ENCODE results near the gene KNDC1.
"Not testable (repeated sequence)": the region's sequence is repeated elsewhere in the genome, so short reads cannot be mapped to it uniquely, and the experiment has no call there.

KNDC1 gene

DNA sequence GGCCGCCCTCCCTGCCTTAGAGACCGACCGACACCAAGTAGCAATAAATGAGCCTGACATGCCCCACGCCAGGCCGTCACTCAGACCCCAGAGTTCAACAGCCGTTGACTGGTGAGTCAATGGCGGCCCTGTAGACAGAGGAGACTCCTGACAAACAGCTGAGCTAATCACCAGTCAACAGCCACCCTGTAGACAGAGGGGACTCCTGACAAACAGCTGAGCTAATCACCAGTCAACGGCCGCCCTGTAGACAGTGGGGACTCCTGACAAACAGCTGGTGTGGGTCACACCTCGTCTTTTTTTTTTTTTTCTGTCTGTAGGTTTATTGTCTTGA, 16.9 kb upstream of the KNDC1 start:
- no peak for DNase-seq

DNA sequence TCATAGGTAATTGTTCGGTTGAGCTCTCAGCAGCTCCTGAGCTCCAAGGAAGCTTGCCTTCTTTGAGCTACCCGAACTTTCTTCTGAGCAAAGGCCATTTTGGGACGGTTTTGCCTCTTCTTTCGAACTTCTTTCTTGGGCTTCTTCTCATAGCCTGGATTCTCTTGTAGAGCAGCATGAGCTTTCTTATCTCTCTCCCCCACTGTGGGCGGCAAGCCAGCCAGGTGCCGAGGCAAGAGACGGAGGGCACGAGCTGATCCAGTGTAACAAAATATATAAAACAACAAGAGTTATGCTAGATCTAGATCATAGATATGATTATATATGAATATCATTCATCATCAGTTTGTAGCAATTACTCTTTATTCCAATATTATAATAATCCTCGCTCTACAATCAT, 16.5 kb upstream of the KNDC1 start:
- DNase-seq, result no peak

GRCh38 chr10:133144771-133145170, 15.2 kb upstream of the KNDC1 start:
- DNase-seq, result no peak

DNA sequence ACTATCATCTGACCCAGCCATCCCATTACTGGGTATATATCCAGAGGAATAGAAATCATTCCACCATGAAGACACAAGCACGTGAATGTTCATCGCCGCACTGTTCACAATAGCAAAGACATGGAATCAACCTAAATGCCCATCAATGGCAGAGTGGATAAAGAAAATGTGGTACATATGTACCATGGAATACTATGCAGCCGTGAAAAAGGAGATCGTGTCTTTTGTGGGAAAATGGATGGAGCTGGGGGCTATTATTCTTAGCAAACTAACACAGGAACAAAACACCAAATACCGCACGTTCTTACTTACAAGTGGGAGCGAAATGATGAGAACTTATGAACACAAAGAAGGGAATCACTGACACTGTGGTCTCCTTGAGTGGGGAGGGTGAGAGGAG, 9.8 kb upstream of the KNDC1 start:
- DNase-seq, result no peak

DNA sequence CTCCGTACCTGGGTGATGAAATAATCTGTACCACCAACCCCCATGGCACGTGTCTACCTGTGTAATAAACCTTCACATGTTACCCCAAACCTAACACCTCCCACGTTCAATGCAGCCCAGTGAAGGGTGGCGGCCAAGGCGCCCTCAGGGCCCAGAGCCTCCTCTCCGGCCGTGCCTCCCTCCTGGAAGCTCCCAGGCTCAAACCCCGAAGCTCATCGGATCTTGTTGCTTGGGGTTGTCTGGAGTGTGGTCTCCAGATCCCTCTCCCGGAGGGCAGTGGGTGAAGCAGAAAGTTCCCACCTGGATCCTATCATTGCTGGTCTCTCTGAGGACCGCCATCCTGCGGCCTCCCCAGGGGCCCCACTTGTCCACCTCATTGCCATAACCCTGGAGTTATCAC, 9.4 kb upstream of the KNDC1 start:
- no peak for DNase-seq

DNA sequence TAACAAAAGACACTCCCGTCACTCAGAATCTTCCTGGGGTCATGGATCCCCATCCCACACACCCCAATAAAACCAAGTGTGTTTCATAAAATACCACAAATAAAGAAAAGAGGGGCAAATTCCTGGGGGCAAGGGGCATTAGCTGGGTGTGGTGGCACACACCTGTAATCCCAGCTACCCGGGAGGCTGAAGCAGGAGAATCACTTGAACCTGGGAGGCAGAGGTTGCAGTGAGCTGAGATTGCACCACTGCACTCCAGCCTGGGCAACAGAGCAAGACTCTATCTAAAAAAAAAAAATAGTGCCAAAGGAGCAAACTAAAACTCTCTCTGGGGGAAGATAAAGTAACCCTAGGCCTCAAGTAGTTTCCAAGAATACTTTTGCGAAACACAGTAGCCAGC, 8.9 kb upstream of the KNDC1 start:
- DNase-seq, result not testable (repeated sequence)

DNA sequence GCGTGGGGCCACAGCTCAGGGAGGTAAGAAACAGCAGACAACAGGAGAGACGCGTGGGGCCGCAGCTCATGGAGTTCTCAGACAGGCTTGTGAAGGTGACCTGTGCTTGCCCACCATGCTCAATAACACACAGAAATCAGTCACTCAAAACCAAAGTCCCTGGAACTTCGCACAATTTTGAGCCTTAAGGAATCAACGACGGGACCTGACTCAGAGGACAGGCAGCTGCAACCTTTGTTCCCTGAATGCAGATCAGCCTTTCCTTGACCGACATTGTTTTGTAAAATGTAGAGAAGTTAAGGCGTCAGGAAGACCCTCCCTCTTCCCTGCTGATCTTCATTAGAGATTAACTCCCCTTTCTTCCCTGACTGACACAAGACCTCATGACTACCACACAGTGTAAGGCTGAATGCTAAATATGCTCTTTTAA, 8.5 kb upstream of the KNDC1 start:
- DNase-seq, result no peak

- DNase-seq, result no peak
Measured at GRCh38 chr10:133154411-133154810, 5.6 kb upstream of the KNDC1 start.

DNA sequence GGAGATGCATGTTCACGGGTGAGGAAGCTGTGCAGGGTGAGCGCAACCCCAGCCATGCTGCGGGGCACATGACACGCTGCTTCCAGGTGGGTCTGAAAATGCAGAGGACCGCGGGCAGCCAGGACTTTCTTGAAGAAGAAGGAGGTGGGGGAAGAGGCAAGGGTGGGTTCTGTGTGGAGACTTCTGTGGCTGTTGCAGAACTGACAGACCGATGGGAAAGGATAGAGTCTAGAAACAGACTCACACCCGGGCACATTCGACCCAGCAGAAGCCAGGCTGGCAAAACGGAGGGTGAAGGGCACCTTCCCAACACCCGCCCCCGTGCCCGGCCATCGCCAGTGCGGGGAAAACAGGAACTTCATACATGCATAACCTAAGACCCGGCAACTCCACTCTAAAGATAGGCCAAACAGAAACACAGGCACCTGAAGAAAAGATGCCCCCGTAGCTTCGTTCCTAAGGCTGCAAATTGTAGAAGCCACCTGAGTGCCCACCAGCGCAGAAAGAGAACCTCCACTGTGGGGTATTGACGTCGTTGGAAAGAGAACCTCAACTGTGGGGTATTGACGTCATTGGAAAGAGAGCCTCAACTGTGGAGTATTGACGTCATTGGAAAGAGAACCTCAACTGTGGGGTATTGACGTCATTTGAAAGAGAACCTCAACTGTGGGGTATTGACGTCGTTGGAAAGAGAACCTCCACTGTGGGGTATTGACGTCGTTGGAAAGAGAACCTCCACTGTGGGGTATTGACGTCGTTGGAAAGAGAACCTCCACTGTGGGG, 4.8 kb upstream of the KNDC1 start:
- DNase-seq, result no peak

DNA sequence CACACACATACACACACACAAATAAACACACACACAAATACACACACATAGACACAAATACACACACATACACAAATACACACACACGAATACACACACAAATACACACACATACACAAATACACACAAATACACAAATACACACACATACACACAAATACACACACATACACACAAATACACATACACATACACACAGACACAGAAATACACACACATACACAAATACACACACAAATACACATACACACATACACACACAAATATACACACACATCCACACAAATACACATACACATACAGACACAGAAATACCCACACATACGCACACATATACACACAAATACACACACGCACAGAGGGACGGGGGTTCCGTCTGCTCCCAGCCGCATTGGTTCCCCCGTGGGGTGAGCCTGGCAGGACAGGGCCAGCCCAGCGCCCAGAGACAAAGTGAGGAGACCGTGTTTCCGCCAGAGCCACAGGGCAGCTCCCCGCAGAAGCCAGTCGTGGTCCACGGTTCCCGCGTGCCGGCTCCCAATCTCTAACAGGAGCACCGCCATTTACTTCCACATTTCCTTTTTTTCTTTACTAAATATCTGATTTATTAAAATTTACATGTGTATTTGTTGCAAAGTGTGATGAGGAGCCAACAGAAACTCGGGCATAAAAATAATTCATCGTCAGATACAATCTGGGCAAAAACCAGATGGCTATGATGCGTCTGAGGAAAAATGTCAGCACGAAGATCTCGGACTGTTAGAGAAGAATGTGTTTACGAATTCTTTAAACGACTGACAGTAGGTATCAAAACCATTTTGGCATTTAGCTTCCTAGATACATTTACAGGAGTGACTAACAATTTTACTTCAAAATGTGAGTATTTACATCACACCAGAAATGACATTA, 3.1 kb upstream of the KNDC1 start:
- DNase-seq, result no peak

- DNase-seq, result no peak
Measured at GRCh38 chr10:133157662-133158436, 2.2 kb upstream of the KNDC1 start.

DNA sequence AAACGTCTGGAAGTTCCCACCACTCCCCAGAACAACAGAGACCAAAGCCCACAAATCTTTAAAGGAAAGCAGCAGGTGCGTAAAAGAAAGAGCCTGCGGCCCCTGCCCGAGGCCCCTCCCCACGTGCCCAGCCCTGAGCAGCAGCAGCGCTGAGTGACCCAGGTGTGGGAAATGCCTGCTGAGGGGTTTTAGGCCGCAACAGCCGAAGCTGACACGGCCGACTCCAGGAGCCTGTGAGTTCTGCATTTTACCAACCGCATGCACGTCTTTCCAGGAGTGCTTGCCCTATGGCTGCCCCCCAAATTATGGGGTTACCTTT, 1.6 kb upstream of the KNDC1 start:
- no peak for DNase-seq

DNA sequence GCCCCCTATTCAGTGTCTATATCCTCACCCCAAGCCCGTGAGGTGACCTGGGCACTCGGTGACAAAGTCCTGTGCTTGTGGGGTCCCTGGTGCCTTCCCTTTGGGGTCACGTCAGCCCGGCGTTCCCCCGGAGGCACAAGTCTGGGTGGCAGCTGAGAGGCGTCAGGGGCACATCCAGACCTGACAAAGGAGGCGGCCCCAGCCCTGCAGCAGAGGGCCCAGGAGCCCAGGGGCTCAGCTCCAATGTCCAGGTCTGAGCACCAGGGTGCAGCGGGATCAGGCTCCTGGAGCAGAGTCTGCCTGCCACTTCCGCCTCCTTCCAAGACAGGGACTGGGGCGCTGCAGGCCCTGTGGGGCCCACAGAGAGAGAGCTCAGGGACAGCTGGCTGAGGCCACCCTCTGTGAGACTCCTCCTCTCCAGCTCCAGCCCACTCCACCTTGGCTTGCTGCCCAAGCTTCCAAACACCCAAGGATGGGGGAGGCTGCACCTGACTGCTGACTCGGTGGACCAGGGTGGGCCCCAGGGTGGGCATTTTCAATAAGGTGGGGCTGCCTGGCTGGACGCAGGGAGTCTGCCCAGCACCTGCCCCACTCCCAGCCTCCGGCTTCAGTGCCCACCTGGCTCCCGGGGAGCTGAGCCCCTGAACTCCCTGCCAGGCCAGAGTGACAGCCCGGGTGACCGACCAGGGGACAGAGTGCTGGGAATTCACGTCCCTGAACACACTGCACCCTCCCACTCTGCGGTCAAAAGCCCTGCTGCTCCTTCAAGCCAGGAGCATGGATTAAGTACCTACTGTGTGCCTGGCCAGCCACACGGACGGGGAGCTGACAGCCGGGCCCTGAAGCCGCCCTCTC, 1.0 kb upstream of the KNDC1 start:
- no peak for DNase-seq

DNA sequence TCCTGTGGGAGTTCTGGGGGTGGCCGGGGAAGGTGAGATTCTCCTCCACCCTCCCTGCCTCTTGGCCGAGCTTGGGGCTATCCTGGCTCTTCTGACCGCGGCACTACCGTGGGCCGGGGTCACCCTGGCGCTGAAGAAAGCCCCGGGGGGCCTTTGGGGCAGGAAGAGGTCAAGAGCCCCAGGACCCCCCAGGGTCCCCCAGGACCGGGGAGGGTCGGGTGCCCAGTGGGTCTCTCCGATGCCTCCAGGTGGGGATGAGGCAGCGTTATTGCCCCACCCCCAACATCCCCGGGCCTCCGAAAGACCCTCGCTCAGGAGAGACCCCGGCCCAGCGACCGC, 439 bp upstream of the KNDC1 start:
- no peak for DNase-seq

DNA sequence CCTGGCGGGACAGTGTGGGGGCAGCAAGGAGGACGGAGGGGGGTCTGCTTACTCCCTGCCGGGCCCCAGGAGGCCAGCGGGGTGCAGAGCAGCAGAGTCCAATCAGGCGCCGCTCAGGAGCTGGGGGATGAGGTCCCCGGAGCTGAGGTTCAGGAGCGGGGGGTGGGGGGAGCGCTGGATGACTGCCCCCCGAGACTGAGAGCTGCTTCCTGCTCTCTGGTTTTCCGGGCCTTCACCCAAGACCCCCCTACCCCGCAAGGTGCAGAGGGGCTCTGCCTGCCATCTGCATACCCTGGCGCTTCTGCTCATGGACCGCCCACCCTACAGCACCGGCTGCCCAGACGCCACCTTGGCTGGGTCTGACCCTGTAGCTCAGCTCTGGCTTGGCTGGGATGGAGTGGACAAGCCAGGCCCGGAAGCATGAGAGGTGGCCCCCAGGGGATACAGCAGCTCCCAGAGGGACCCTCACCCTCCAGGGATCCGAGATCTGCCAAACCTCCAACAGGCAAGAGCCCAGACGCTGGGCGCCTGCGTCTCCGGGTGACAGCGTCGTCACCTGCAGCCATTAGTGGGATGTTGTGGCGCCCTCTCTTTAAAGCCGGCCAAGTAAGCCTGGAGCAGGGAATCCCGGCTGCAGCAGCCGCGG, 930 bp downstream of the KNDC1 start:
- no peak for DNase-seq

DNA sequence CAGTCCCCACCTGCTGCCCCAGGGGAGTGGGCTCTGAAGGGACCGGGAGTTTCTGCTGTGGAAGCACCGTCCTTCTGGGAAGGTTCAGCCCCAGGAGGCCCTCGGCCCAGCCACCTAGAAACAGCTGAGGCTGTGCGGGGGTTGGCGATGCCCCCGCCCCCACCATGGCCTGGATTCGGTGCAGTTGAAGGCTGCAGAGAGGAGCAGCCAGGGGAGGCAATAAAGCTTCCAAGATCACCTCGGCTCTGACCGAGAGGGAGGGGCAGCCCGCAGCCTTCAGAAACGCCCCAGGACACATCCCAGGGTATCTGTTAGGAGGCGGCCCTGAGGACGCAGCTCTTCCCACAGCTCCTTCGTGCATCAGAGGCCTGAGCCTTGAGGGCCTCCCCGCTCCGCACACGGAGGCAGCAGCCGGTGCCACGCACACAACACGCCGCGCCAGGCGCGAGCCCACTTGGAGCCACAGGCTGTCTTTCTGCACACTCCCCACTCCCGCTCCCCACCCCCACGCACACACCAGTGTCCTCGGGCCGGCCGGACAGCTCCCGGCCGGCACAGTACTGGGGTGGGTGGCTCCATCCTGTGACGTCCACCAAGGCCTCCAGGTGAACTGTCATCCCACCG, 1.6 kb downstream of the KNDC1 start:
- no peak for DNase-seq

DNA sequence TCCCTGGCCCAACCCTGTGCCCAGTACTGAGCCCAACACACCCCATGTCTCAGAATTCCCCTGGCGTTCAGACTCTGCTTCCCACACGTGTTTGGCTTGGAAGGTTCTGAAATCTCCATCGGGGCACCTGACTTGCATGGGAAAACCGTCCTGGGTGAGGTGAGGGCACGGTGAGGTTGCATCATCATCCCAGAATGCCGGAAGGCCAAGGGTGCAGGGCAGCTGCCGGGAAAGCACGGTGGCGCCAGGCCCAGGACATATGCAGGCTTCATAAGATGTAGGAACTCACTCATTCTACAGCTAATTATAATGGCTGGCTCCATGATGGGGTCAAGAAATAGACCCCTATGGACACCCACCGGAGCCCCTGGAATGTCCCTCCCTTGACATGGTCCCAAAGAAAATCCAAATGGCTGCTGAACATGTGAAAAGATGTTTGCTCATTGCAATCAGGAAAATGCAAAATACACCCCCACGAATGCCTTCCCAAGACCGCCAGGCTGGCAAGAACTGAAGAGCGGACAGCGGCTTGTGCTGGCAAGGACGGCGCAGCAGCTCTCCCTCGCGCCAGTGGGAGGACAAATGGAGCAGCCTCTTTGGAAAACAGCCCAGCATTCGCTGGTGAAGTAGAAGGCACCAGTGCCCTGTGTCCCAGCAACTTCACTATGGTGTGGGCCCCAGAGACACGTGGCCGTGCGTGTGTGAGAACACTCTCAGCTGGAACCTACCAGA, 2.3 kb downstream of the KNDC1 start:
- no peak for DNase-seq

GRCh38 chr10:133162910-133163856, 3.2 kb downstream of the KNDC1 start:
- no peak for DNase-seq

DNA sequence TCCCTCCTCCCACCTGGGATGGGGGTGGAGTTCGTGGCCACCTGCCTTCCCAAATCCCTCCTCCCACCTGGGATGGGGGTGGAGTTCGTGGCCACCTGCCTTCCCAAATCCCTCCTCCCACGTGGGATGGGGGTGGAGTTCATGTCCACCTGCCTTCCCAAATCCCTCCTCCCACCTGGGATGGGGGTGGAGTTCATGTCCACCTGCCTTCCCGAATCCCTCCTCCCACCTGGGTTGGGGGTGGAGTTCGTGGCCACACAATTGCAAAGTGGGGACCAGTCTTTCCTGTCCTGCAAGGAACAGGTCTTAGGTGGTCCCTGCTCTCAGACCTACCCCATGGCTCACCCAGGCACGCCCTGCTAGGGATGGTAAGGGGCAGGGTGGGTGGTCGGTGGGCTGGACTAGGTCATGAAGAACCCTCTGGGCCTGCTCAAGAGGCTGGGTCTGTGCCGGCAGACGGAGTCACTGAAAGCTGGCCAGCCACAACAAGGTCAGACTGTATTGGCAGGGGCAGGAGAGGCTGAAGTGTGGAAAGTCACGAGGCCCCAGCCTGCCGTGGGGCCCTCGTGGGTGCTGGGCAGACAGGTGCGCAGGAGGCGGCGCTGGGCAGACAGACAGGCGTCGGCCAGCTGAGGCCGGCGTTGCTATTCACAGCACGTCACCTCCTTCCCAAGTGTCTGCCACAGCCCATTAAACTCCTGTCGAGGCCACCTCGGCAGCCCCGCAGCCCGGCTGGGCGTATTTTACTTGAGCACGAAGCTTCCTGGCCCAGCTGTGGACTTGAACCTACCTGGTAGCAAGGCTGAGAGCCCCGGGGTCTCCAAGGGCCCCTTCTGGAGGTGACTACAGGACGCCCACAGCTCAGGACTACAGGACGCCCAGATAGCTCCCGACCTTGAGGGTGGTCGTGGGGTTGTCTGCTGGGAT, 4.1 kb downstream of the KNDC1 start:
- no peak for DNase-seq

All from CD4-positive, alpha-beta T cell treated with Interleukin-17A for 1 hour (primary cell).